CD4-positive, alpha-beta T cell (primary cell): ENCODE data around the gene PAAF1. TPM values are rescaled to one million over a fixed set of nuclear protein-coding genes. Genes with fewer than 3 reads are reported as not detected.
A peak's percentile ranks its signal among the peaks of the same experiment; 100 is the strongest.

ENCODE experiments used
- ATAC-seq: fragments of 200-7000 bp; cut with Tn5 transposase; one replicate; pipeline ENCODE4 v1.10.0; 2022; ENCODE audit warnings: mild to moderate bottlenecking; ENCODE audit not compliant: poor library complexity
- CTCF ChIA-PET: fragments of 350-600 bp; sonication (Branson Sonifier 250); formaldehyde crosslinking; loops from one replicate; lab custom pipeline; 2021; ENCODE audit warnings: antibody characterized with exemption, inconsistent platforms; lab: Charles Lee
- POLR2A ChIA-PET: fragments of 350-600 bp; sonication (Branson Sonifier 250); formaldehyde crosslinking; loops from one replicate; lab custom pipeline; 2021; ENCODE audit warnings: antibody characterized with exemption, inconsistent platforms; lab: Charles Lee
- DNase-seq, 14 experiments: peaks; one replicate each; pipeline ENCODE4 v3.0.0-alpha.2; 2013 to 2020; ENCODE audit warnings: mixed read lengths in 2 of 14
- H3K27ac ChIP-seq, 2 donors: one replicate each; pipeline versions ENCODE4 v1.5.1 to v1.7.0; 2013; ENCODE audit warnings: low read length in 2 of 2, low read depth in 1 of 2, mild to moderate bottlenecking in 1 of 2
- H3K27me3 ChIP-seq, 2 experiments: 1 replicate in 1 of 2; 2 replicates in 1 of 2; pipeline versions ENCODE4 v1.6.1 to v1.7.0; 2013; ENCODE audit warnings: low read length in 2 of 2, control low read depth in 1 of 2, mild to moderate bottlenecking in 1 of 2, moderate library complexity in 1 of 2; ENCODE audit not compliant: insufficient read depth in 2 of 2, control insufficient read depth in 1 of 2
- H3K36me3 ChIP-seq: one replicate; pipeline ENCODE4 v1.6.1; 2013; ENCODE audit warnings: low read length, control low read depth; ENCODE audit not compliant: insufficient read depth
- H3K4me1 ChIP-seq: one replicate; pipeline ENCODE4 v1.6.1; 2013; ENCODE audit warnings: low read length, control low read depth; ENCODE audit not compliant: insufficient read depth
- H3K4me3 ChIP-seq: one replicate; pipeline ENCODE4 v1.5.1; 2013; ENCODE audit warnings: mild to moderate bottlenecking, low read length, moderate library complexity
- H3K9me3 ChIP-seq, 2 experiments: 1 replicate in 1 of 2; 2 replicates in 1 of 2; pipeline versions ENCODE4 v1.6.1 to v1.7.0; 2013; ENCODE audit warnings: low read length in 2 of 2, mild to moderate bottlenecking in 2 of 2, control low read depth in 1 of 2, moderate library complexity in 1 of 2; ENCODE audit not compliant: control insufficient read depth in 1 of 2, insufficient read depth in 1 of 2
- H3K27ac Mint-ChIP-seq: one replicate; pipeline ENCODE4 v1.8.0; 2020; ENCODE audit warnings: mixed read lengths
- H3K27me3 Mint-ChIP-seq: one replicate; pipeline ENCODE4 v1.8.0; 2021; ENCODE audit warnings: mixed read lengths
- H3K36me3 Mint-ChIP-seq: one replicate; pipeline ENCODE4 v1.8.0; 2021; ENCODE audit warnings: low read depth, mixed read lengths
- H3K4me1 Mint-ChIP-seq: one replicate; pipeline ENCODE4 v1.8.0; 2021; ENCODE audit warnings: low read depth, mixed read lengths
- H3K4me3 Mint-ChIP-seq: one replicate; pipeline ENCODE4 v1.8.0; 2020; ENCODE audit warnings: mild to moderate bottlenecking, mixed read lengths
- H3K9me3 Mint-ChIP-seq: one replicate; pipeline ENCODE4 v1.8.0; 2020; ENCODE audit warnings: mixed read lengths
- CTCF ChIP-seq: fragments of 200-600 bp; IDR thresholded peaks from one replicate; pipeline ENCODE4 v1.8.0; 2022; ENCODE audit warnings: antibody characterized with exemption, mild to moderate bottlenecking
- intact Hi-C, 2 experiments: fragments of 100-400 bp; cut with DNase I in 1 of 2; cut with micrococcal nuclease in 1 of 2; formaldehyde crosslinking; loops; one replicate each; pipeline versions ENCODE4 v1.15.1 to v1.9.0; 2023 to 2025; cut with DNase I, micrococcal nuclease
- total RNA-seq, 174 experiments: library from RNA in 2 of 174; stranded (reverse) in 2 of 174; gene quantifications; one replicate each; pipeline ENCODE4 v1.2.3 and lab custom pipeline; 2021 to 2026

The PAAF1 gene
- total RNA-seq, 2 experiments from 2014 or later: 6.2 to 7.6 TPM

DNA sequence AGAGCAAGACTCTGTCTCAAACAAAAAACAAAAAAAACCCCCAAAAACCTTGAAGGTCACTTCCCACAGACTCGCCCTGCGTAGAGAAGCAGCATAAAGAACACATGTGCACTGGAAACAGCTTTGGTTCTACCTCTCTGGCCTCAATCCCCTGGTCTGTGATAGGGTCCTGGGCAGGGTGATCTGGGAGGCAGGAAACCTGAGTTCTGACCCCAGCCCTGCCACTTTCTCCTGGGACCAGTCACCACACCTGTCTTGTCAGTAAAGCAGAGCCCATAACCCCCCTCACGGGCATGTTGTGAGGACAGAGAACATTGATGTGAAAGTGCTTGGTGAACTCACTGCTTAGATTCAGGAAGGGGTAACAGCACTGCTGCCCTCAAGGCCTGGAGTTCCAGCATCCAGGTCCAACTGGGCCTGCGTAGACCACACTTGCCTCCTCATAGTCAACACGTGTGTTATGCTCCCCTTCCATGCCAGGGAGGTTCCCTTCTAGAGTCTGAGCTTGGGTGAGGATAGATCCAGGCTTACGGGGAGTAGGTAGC is 94.4 kb downstream of the PAAF1 start:
- intact Hi-C loops: no loop called here
- DNase-seq (peak in 4 of 14 experiments; percentile 30 to 46 (median 41)), ATAC-seq (no peak)
- peaks cover 99% of the 10 kb centered on the region for H3K4me1 ChIP-seq
- H3K4me1 Mint-ChIP-seq: peaks cover 92% of the 10 kb centered on the region
- H3K27ac Mint-ChIP-seq: peak overlapping the region; percentile 98
- peak overlapping the region; percentile 77 for H3K27ac ChIP-seq
- no peaks in the 10 kb centered on the region for H3K27me3 ChIP-seq
- H3K36me3 ChIP-seq: peaks cover 22% of the 10 kb centered on the region
- H3K4me3 ChIP-seq: no peak overlapping the region
- no peaks in the 10 kb centered on the region for H3K9me3 Mint-ChIP-seq
- ChIA-PET POLR2A (interaction anchor here (1.0 to 18.9 kb wide), 11 partner anchors 11 to 200 kb away, joined by 3 to 366 read pairs (median 10); partner anchors contain the start of genes C2CD3, PPME1 and UCP2), CTCF (interaction anchor here (3.3 kb wide), 1 partner anchor 9 kb away, joined by 12 read pairs; no protein-coding TSS in a partner anchor)
- H3K27me3 Mint-ChIP-seq: no peaks in the 10 kb centered on the region
- no peaks in the 10 kb centered on the region for H3K9me3 ChIP-seq
- H3K36me3 Mint-ChIP-seq: peaks cover 39% of the 10 kb centered on the region
- H3K4me3 Mint-ChIP-seq: peak overlapping the region; percentile 54
- TF ChIP-seq CTCF: no peak

GRCh38 chr11:73972187-73972586 is 95.4 kb downstream of the PAAF1 start:
- Histone ChIP-seq H3K4me3 (no peak overlapping the region), H3K4me1 (peaks cover 100% of the 10 kb centered on the region), H3K36me3 (peaks cover 31% of the 10 kb centered on the region), H3K27ac (peak overlapping the region; percentile 56 to 72), H3K9me3 (no peaks in the 10 kb centered on the region), H3K27me3 (no peaks in the 10 kb centered on the region)
- peaks cover 48% of the 10 kb centered on the region for H3K36me3 Mint-ChIP-seq
- peaks cover 99% of the 10 kb centered on the region for H3K4me1 Mint-ChIP-seq
- H3K4me3 Mint-ChIP-seq: peak overlapping the region; percentile 56
- CTCF ChIA-PET: interaction anchor here (1.3 to 3.3 kb wide), 2 partner anchors 8 kb away, joined by 5 to 12 read pairs; no protein-coding TSS in a partner anchor
- intact Hi-C loops: no loop called here
- no peak for TF ChIP-seq CTCF
- peak overlapping the region; percentile 98 for H3K27ac Mint-ChIP-seq
- no peaks in the 10 kb centered on the region for H3K27me3 Mint-ChIP-seq
- POLR2A ChIA-PET: interaction anchor here (1.0 to 18.9 kb wide), 10 partner anchors 8 to 104 kb away, joined by 3 to 366 read pairs (median 15); partner anchors contain the start of genes UCP2 and UCP3
- peak in 4 of 14 experiments; percentile 31 to 35 (median 34) for DNase-seq
- ATAC-seq: no peak
- H3K9me3 Mint-ChIP-seq: no peaks in the 10 kb centered on the region

DNA sequence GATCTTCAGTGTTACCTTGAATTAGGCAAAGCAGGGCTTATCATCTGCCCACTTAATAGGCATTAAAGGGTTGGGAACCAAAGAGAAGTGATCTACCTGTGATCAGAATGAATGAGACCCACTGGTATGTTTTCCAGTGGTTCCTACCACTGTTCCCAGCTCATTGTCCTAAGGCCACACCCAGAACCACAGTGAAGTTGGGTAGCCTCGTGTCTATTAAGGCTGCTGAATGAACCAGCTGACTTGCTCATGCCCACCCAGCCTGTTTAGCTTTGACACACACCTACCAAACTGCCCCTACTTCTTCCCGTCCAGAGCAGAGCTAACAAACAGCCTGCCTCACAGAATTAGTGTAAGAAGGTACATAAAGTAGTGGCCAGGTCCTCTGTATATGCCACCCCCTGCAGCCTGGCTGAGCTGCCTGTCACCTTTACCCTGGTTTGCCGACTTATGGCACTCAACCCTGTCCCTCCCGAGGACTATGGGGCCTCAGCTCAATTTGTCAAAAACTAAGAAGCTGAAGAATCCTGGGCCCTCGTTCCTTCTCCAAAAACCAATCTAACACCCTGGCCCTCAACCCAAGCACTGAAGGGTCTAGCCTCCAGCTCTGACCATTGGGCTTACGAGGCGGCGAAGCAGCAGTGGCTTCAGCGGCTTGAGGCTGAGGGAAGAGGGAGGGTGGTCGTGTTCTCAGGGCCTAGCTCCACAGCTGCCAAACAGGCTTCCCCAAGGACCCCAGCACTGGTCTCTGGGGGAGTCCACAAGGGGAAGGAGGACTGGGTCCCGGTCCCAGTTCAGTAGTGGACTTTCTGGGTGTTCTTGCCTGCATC is 96.0 kb downstream of the PAAF1 start:
- Histone ChIP-seq H3K27ac (peak overlapping the region; percentile 56 to 72), H3K36me3 (peaks cover 38% of the 10 kb centered on the region), H3K9me3 (no peaks in the 10 kb centered on the region), H3K27me3 (no peaks in the 10 kb centered on the region), H3K4me3 (no peak overlapping the region), H3K4me1 (peaks cover 100% of the 10 kb centered on the region)
- Mint-ChIP-seq H3K36me3 (peaks cover 55% of the 10 kb centered on the region), H3K27me3 (no peaks in the 10 kb centered on the region), H3K9me3 (no peaks in the 10 kb centered on the region), H3K4me3 (peak overlapping the region; percentile 56), H3K4me1 (peaks cover 100% of the 10 kb centered on the region), H3K27ac (peak overlapping the region; percentile 98)
- ChIA-PET POLR2A (interaction anchor here (0.7 to 18.9 kb wide), 9 partner anchors 8 to 57 kb away, joined by 3 to 366 read pairs (median 19); partner anchors contain the start of genes UCP2 and UCP3), CTCF (interaction anchor here (0.7 to 2.1 kb wide), 5 partner anchors 9 to 32 kb away, joined by 3 to 7 read pairs (median 3); no protein-coding TSS in a partner anchor)
- intact Hi-C loops: no loop called here
- no peak for ATAC-seq
- no peak for TF ChIP-seq CTCF
- DNase-seq: peak in 1 of 14 experiments; percentile 36
